ENCODE measurements around the gene SDR39U1.

- TF ChIP-seq, protein P1, sequence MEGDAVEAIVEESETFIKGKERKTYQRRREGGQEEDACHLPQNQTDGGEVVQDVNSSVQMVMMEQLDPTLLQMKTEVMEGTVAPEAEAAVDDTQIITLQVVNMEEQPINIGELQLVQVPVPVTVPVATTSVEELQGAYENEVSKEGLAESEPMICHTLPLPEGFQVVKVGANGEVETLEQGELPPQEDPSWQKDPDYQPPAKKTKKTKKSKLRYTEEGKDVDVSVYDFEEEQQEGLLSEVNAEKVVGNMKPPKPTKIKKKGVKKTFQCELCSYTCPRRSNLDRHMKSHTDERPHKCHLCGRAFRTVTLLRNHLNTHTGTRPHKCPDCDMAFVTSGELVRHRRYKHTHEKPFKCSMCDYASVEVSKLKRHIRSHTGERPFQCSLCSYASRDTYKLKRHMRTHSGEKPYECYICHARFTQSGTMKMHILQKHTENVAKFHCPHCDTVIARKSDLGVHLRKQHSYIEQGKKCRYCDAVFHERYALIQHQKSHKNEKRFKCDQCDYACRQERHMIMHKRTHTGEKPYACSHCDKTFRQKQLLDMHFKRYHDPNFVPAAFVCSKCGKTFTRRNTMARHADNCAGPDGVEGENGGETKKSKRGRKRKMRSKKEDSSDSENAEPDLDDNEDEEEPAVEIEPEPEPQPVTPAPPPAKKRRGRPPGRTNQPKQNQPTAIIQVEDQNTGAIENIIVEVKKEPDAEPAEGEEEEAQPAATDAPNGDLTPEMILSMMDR (IDR thresholded peaks at IDR 0.05; ENCODE audit: low read depth, low read length), result no peak
- no peak for TF ChIP-seq EZH2phosphoT487 (IDR thresholded peaks at IDR 0.05; ENCODE audit: low read depth)
Observed at GRCh38 chr14:24440606-24441399, 1.8 kb downstream of the SDR39U1 start.
